AG04449 (cell line): ENCODE data around the gene HOXA4.

Experiments used
- CTCF ChIA-PET: fragments of 350-600 bp; formaldehyde crosslinking; extraction: SDS; loops from one replicate; lab custom pipeline; 2021; ENCODE audit warnings: antibody characterized with exemption; lab: Yijun Ruan, JAX
- POLR2A ChIA-PET: fragments of 400-600, 350-600 bp; formaldehyde crosslinking; extraction: SDS; loops from one replicate; lab custom pipeline; 2020; ENCODE audit warnings: antibody characterized with exemption, inconsistent platforms; lab: Yijun Ruan, JAX
- DNase-seq: peaks from one replicate; pipeline ENCODE4 v3.0.0-alpha.2; 2010; ENCODE audit warnings: low read depth, low spot score
- H3K4me3 ChIP-seq: 2 replicates; pipeline ENCODE4 v1.5.1; 2011; ENCODE audit warnings: low read depth, mild to moderate bottlenecking, control low read depth, low read length
- CTCF ChIP-seq: IDR thresholded peaks from one replicate; pipeline ENCODE4 v1.5.1; 2011; ENCODE audit warnings: mild to moderate bottlenecking, moderate library complexity, low read length, control low read depth, inconsistent platforms; ENCODE audit not compliant: insufficient read depth; ENCODE audit errors: missing control alignments

The HOXA4 gene

GRCh38 chr7:27155816-27156507 lies 25.4 kb upstream of the HOXA4 start:
- ChIA-PET POLR2A (interaction anchor here (1.0 to 1.4 kb wide), 2 partner anchors 10 to 13 kb away, joined by 3 read pairs; partner anchors contain the start of gene HOXA9), CTCF (interaction anchor here (0.8 to 4.9 kb wide), 14 partner anchors 6 to 791 kb away, joined by 3 to 42 read pairs (median 4); partner anchors contain the start of genes HOXA5, HOXA6 and HOXA9)
- peak overlapping the region; percentile 64 for H3K4me3 ChIP-seq
- DNase-seq, result no peak
- TF ChIP-seq CTCF, result no peak

DNA sequence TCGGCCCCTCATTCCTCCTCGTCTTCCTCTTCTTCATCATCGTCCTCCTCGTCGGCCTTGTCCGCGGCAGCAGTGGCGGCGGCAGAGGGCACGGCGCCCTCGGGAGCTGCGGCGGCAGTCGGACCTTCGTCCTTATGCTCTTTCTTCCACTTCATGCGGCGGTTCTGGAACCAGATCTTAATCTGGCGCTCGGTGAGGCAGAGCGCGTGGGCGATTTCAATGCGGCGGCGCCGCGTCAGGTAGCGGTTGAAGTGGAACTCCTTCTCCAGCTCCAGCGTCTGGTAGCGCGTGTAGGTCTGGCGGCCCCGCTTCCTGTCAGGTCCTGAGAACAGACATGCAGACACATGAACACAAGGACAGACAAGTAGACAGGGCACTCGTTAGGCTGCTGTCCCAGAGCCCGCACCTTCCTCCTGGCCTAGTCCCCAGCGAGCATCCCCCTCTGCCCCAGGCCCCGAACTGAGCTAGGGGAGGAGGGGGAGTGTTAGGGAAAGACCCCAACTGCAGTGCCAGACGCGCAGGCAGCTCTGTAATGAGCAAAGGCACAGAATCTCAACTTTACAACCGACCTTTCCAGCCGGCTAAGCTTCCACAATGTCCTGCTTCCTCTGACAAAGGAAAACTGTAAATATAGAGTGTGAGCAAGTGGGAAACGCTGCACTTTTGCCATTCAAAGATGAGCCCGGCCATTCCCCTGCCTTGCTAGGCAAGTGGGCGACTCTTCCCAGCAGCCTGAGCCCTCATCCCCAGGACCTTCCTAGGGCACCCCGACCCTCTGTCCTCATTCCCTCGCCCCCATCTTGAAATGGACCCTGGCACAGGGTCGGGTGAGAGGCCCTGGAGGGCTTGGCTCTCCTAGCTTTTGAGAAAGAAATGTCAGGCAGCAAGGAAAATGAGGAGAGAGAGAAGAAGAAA lies 24.6 kb upstream of the HOXA4 start:
- POLR2A ChIA-PET, result no interaction called here
- no peak for TF ChIP-seq CTCF
- no peak for DNase-seq
- CTCF ChIA-PET, result interaction anchor here (0.8 to 4.9 kb wide), 3 partner anchors 13 to 785 kb away, joined by 3 to 38 read pairs (median 5); partner anchors contain the start of gene HOXA5
- H3K4me3 ChIP-seq, result peak overlapping the region; percentile 64

DNA sequence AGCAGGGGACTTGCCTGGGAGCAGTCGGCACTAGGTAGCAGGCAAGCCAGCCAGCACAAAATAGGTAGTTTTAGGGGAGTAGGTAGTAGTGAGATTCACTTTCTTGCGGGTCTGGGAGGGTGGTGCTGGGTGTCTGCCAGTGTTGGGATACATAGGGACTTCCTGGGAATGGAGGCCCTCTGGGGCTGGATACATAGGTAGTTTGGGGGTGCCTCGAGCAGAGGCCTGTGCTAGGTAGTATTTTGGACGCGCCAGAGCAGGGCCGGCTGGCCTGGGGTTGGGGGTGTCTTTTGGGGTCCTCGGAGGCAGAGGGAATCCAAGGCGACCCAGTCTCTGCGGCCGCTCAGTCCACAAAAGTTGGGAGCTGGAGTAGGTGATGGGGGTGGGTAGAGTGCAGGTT lies 23.8 kb upstream of the HOXA4 start:
- DNase-seq, result no peak
- H3K4me3 ChIP-seq, result no peak overlapping the region
- CTCF ChIA-PET, result interaction anchor here (0.9 to 4.9 kb wide), 3 partner anchors 9 to 22 kb away, joined by 3 to 38 read pairs (median 6); partner anchors contain the start of gene HOXA5
- TF ChIP-seq CTCF, result no peak
- POLR2A ChIA-PET, result no interaction called here

GRCh38 chr7:27153526-27153925 lies 23.0 kb upstream of the HOXA4 start:
- DNase-seq, result no peak
- POLR2A ChIA-PET, result no interaction called here
- CTCF ChIA-PET, result interaction anchor here (0.5 to 4.9 kb wide), 5 partner anchors 8 to 466 kb away, joined by 3 to 38 read pairs (median 6); partner anchors contain the start of gene HOXA5
- no peak overlapping the region for H3K4me3 ChIP-seq
- no peak for TF ChIP-seq CTCF

DNA sequence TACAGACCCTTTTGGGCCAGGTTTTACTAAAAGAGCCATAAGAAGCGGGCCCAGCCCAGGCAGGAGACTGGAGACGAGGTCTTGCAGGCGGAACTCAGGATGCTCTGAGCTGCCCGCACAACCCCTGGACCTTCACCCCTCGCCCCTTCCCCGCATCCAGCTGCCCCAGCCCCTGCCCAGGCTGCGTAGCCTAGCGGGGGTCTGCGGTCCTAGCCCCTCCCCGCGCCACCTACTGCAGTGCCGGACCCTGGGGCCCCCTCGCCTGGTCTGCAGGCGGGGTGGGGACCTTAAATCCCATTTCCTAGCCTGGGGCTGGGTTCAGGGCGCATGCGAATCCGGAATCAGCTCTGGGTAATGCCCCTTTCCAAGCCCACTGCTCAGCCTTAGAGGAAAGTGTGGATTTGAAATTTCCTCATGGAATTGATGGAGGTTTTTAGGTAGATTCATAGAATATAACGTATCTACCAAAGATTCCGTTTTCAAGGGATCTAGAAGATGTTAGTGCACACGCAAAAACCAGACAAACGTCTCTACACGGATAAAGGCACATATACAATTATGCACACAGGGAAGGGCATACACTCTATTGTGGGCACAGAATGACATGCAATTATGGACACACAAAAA lies 22.4 kb upstream of the HOXA4 start:
- CTCF ChIA-PET, result interaction anchor here (1.0 to 4.9 kb wide), 8 partner anchors 9 to 466 kb away, joined by 3 to 38 read pairs (median 5); partner anchors contain the start of genes HOXA5 and HOXA9
- TF ChIP-seq CTCF, result no peak
- no peak for DNase-seq
- POLR2A ChIA-PET, result no interaction called here
- H3K4me3 ChIP-seq, result peak overlapping the region; percentile 72
